ENCODE results near the gene TFAP2E.
"Not testable (repeated sequence)": the region's sequence is repeated elsewhere in the genome, so short reads cannot be mapped to it uniquely, and the experiment has no call there.

TFAP2E gene

DNA sequence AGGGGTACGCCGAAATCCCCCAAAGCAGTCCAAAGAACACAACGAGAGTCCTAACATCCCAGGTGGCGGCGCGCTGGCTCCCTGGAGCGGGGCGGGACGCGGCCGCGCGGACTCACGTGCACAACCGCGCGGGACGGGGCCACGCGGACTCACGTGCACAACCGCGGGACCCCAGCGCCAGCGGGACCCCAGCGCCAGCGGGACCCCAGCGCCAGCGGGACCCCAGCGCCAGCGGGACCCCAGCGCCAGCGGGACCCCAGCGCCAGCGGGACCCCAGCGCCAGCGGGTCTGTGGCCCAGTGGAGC is 3.6 kb downstream of the TFAP2E start:
- not testable (repeated sequence) for H3K27ac ChIP-seq (ENCODE audit: low read depth, low read length); H3K4me3 ChIP-seq (ENCODE audit: low read length); H3K79me2 ChIP-seq (ENCODE audit: control insufficient read depth, insufficient read depth, low read length); H2BK120ac ChIP-seq (ENCODE audit: low read depth, low read length); H3K79me1 ChIP-seq (ENCODE audit: low read length); H3K18ac ChIP-seq (ENCODE audit: low read length); H2BK5ac ChIP-seq (ENCODE audit: low read length); H4K8ac ChIP-seq (ENCODE audit: low read depth, low read length); H2AK5ac ChIP-seq (ENCODE audit: low read length); H3K36me3 ChIP-seq (ENCODE audit: control insufficient read depth, insufficient read depth, low read length); H3K23ac ChIP-seq (ENCODE audit: low read length); H3K4ac ChIP-seq (ENCODE audit: low read depth, low read length); H2BK15ac ChIP-seq (replicated peaks; ENCODE audit: low read depth); H3K4me1 ChIP-seq (ENCODE audit: control insufficient read depth, low read depth, low read length); DNase-seq; H4K5ac ChIP-seq (ENCODE audit: low read length)
- Histone ChIP-seq H3K4me2 (ENCODE audit: low read length) (peak overlapping the region; percentile 4), H3K56ac (ENCODE audit: low read length) (peak overlapping the region; percentile 5), H3K27me3 (ENCODE audit: insufficient read depth, low read length, poor library complexity) (peaks cover 48% of the 10 kb centered on the region), H3K9ac (ENCODE audit: low read length) (peak overlapping the region; percentile 22)
- WGBS (ENCODE audit: extremely low coverage, insufficient coverage, low lambda C conversion rate), result no CpG with 5 or more reads among the region's 37 CpGs

GRCh38 chr1:35577071-35577998 is 4.2 kb downstream of the TFAP2E start:
- no peak overlapping the region for H3K18ac ChIP-seq (ENCODE audit: low read length)
- H3K56ac ChIP-seq (ENCODE audit: low read length), result peak overlapping the region; percentile 66
- peak; percentile 70 for DNase-seq
- peak overlapping the region; percentile 57 for H3K4me3 ChIP-seq (ENCODE audit: low read length)
- H3K4me2 ChIP-seq (ENCODE audit: low read length), result peak overlapping the region; percentile 85
- H2BK120ac ChIP-seq (ENCODE audit: low read depth, low read length), result no peak overlapping the region
- peaks cover 7% of the 10 kb centered on the region for H3K4me1 ChIP-seq (ENCODE audit: control insufficient read depth, low read depth, low read length)
- no peak overlapping the region for H2BK5ac ChIP-seq (ENCODE audit: low read length)
- no peak overlapping the region for H4K8ac ChIP-seq (ENCODE audit: low read depth, low read length)
- H3K27ac ChIP-seq (ENCODE audit: low read depth, low read length), result no peak overlapping the region
- H3K79me2 ChIP-seq (ENCODE audit: control insufficient read depth, insufficient read depth, low read length), result no peaks in the 10 kb centered on the region
- WGBS (ENCODE audit: extremely low coverage, insufficient coverage, low lambda C conversion rate), result no CpG with 5 or more reads among the region's 70 CpGs
- H3K27me3 ChIP-seq (ENCODE audit: insufficient read depth, low read length, poor library complexity), result peaks cover 42% of the 10 kb centered on the region
- no peaks in the 10 kb centered on the region for H3K79me1 ChIP-seq (ENCODE audit: low read length)
- H2AK5ac ChIP-seq (ENCODE audit: low read length), result no peak overlapping the region
- H2BK15ac ChIP-seq (replicated peaks; ENCODE audit: low read depth), result no peak overlapping the region
- H4K5ac ChIP-seq (ENCODE audit: low read length), result peak overlapping the region; percentile 36
- H3K36me3 ChIP-seq (ENCODE audit: control insufficient read depth, insufficient read depth, low read length), result no peaks in the 10 kb centered on the region
- H3K23ac ChIP-seq (ENCODE audit: low read length), result no peak overlapping the region
- peak overlapping the region; percentile 71 for H3K9ac ChIP-seq (ENCODE audit: low read length)
- no peak overlapping the region for H3K4ac ChIP-seq (ENCODE audit: low read depth, low read length)

- Histone ChIP-seq H2BK15ac (replicated peaks; ENCODE audit: low read depth) (no peak overlapping the region), H3K23ac (ENCODE audit: low read length) (no peak overlapping the region), H4K5ac (ENCODE audit: low read length) (no peak overlapping the region), H3K79me1 (ENCODE audit: low read length) (no peaks in the 10 kb centered on the region), H3K27me3 (ENCODE audit: insufficient read depth, low read length, poor library complexity) (peaks cover 8% of the 10 kb centered on the region), H2BK5ac (ENCODE audit: low read length) (no peak overlapping the region), H3K18ac (ENCODE audit: low read length) (no peak overlapping the region), H3K27ac (ENCODE audit: low read depth, low read length) (no peak overlapping the region), H3K4me3 (ENCODE audit: low read length) (no peak overlapping the region), H2AK5ac (ENCODE audit: low read length) (no peak overlapping the region), H3K79me2 (ENCODE audit: control insufficient read depth, insufficient read depth, low read length) (no peaks in the 10 kb centered on the region), H3K4ac (ENCODE audit: low read depth, low read length) (no peak overlapping the region), H3K9ac (ENCODE audit: low read length) (no peak overlapping the region), H3K36me3 (ENCODE audit: control insufficient read depth, insufficient read depth, low read length) (no peaks in the 10 kb centered on the region), H2BK120ac (ENCODE audit: low read depth, low read length) (no peak overlapping the region), H3K4me2 (ENCODE audit: low read length) (no peak overlapping the region), H4K8ac (ENCODE audit: low read depth, low read length) (no peak overlapping the region), H3K4me1 (ENCODE audit: control insufficient read depth, low read depth, low read length) (peaks cover 3% of the 10 kb centered on the region), H3K56ac (ENCODE audit: low read length) (no peak overlapping the region)
- WGBS (ENCODE audit: extremely low coverage, insufficient coverage, low lambda C conversion rate), result no CpG with 5 or more reads among the region's 4 CpGs
- DNase-seq, result no peak
These were observed 7.9 kb downstream of the TFAP2E start for GRCh38 chr1:35580949-35581388.

DNA sequence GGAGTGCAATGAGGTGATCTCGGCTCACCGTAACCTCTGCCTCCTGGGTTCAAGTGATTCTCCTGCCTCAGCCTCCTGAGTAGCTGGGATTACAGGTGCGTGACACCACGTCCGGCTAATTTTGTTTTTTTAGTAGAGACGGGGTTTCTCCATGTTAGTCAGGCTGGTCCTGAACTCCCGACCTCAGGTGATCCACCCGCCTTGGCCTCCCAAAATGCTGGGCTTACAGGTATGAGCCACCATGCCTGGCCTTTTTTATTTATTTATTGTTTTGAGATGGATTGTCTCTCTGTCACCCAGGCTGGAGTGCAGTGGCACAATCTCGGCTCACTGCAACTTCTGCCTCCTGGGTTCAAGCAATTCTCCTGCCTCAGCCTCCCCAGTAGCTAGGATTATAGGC is 8.5 kb downstream of the TFAP2E start:
- H3K9ac ChIP-seq (ENCODE audit: low read length); H4K5ac ChIP-seq (ENCODE audit: low read length); H3K27me3 ChIP-seq (ENCODE audit: insufficient read depth, low read length, poor library complexity); H3K18ac ChIP-seq (ENCODE audit: low read length); DNase-seq; H3K27ac ChIP-seq (ENCODE audit: low read depth, low read length); H3K79me1 ChIP-seq (ENCODE audit: low read length); H2BK120ac ChIP-seq (ENCODE audit: low read depth, low read length); H3K79me2 ChIP-seq (ENCODE audit: control insufficient read depth, insufficient read depth, low read length); H3K56ac ChIP-seq (ENCODE audit: low read length); H2BK15ac ChIP-seq (replicated peaks; ENCODE audit: low read depth); H3K4me2 ChIP-seq (ENCODE audit: low read length); H2AK5ac ChIP-seq (ENCODE audit: low read length); H3K4me3 ChIP-seq (ENCODE audit: low read length); H3K4me1 ChIP-seq (ENCODE audit: control insufficient read depth, low read depth, low read length); H2BK5ac ChIP-seq (ENCODE audit: low read length); H4K8ac ChIP-seq (ENCODE audit: low read depth, low read length); H3K36me3 ChIP-seq (ENCODE audit: control insufficient read depth, insufficient read depth, low read length); H3K23ac ChIP-seq (ENCODE audit: low read length); H3K4ac ChIP-seq (ENCODE audit: low read depth, low read length): not testable (repeated sequence)
- no CpG with 5 or more reads among the region's 9 CpGs for WGBS (ENCODE audit: extremely low coverage, insufficient coverage, low lambda C conversion rate)

DNA sequence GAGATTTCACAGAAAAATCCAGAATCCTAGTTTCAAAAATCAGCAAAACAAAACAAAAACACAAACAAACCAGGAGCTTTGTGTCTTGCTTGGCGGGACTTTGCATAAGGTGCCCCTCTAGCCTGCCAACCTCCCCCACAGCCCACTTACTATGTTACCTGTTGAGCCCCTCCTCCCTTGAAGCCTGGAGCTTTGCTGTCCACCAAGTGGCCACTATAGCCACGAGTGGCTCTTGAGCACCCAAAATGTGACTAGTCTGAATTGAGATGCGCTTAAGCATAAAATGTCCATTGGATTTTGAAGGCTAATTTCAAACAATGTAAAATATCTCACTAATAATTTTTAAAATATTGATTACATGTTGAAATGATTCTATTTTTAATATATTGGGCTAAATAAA is 12.2 kb downstream of the TFAP2E start:
- Histone ChIP-seq H2AK5ac (ENCODE audit: low read length) (no peak overlapping the region), H2BK15ac (replicated peaks; ENCODE audit: low read depth) (no peak overlapping the region), H3K9ac (ENCODE audit: low read length) (no peak overlapping the region), H2BK120ac (ENCODE audit: low read depth, low read length) (no peak overlapping the region), H3K23ac (ENCODE audit: low read length) (no peak overlapping the region), H3K36me3 (ENCODE audit: control insufficient read depth, insufficient read depth, low read length) (no peaks in the 10 kb centered on the region), H4K5ac (ENCODE audit: low read length) (no peak overlapping the region), H4K8ac (ENCODE audit: low read depth, low read length) (no peak overlapping the region), H3K4me1 (ENCODE audit: control insufficient read depth, low read depth, low read length) (peaks cover 3% of the 10 kb centered on the region), H2BK5ac (ENCODE audit: low read length) (no peak overlapping the region), H3K79me2 (ENCODE audit: control insufficient read depth, insufficient read depth, low read length) (no peaks in the 10 kb centered on the region), H3K56ac (ENCODE audit: low read length) (no peak overlapping the region), H3K27ac (ENCODE audit: low read depth, low read length) (no peak overlapping the region), H3K79me1 (ENCODE audit: low read length) (no peaks in the 10 kb centered on the region), H3K4me2 (ENCODE audit: low read length) (no peak overlapping the region), H3K18ac (ENCODE audit: low read length) (no peak overlapping the region), H3K4ac (ENCODE audit: low read depth, low read length) (no peak overlapping the region), H3K4me3 (ENCODE audit: low read length) (no peak overlapping the region), H3K27me3 (ENCODE audit: insufficient read depth, low read length, poor library complexity) (no peaks in the 10 kb centered on the region)
- no peak for DNase-seq
- WGBS (ENCODE audit: extremely low coverage, insufficient coverage, low lambda C conversion rate), result no CpG with 5 or more reads among the region's 3 CpGs

GRCh38 chr1:35585805-35586204 is 12.7 kb downstream of the TFAP2E start:
- no CpG with 5 or more reads among the region's 1 CpG for WGBS (ENCODE audit: extremely low coverage, insufficient coverage, low lambda C conversion rate)
- H3K27me3 ChIP-seq (ENCODE audit: insufficient read depth, low read length, poor library complexity), result not testable (repeated sequence)

More at GRCh38 chr1:35585805-35586204, 12.7 kb downstream of the TFAP2E start:
- not testable (repeated sequence) for H3K36me3 ChIP-seq (ENCODE audit: control insufficient read depth, insufficient read depth, low read length); H3K4me1 ChIP-seq (ENCODE audit: control insufficient read depth, low read depth, low read length); H2BK5ac ChIP-seq (ENCODE audit: low read length); DNase-seq; H2BK15ac ChIP-seq (replicated peaks; ENCODE audit: low read depth); H4K8ac ChIP-seq (ENCODE audit: low read depth, low read length); H2BK120ac ChIP-seq (ENCODE audit: low read depth, low read length); H3K4me3 ChIP-seq (ENCODE audit: low read length); H2AK5ac ChIP-seq (ENCODE audit: low read length); H3K4me2 ChIP-seq (ENCODE audit: low read length); H4K5ac ChIP-seq (ENCODE audit: low read length); H3K23ac ChIP-seq (ENCODE audit: low read length); H3K56ac ChIP-seq (ENCODE audit: low read length); H3K27ac ChIP-seq (ENCODE audit: low read depth, low read length); H3K4ac ChIP-seq (ENCODE audit: low read depth, low read length); H3K79me2 ChIP-seq (ENCODE audit: control insufficient read depth, insufficient read depth, low read length); H3K79me1 ChIP-seq (ENCODE audit: low read length); H3K18ac ChIP-seq (ENCODE audit: low read length); H3K9ac ChIP-seq (ENCODE audit: low read length)

Measured in mesendoderm (in vitro differentiated cells).